Pulmonary artery endothelial cell (primary cell): ENCODE data around the gene KCNS1. TPM values are rescaled to one million over a fixed set of nuclear protein-coding genes. Genes with fewer than 3 reads are reported as not detected.
"Not testable (repeated sequence)": the region's sequence is repeated elsewhere in the genome, so short reads cannot be mapped to it uniquely, and the experiment has no call there.

Source experiments
- DNase-seq: peaks from one replicate; pipeline ENCODE4 v3.0.0-alpha.2; 2011; ENCODE audit warnings: low read depth, low spot score
- total RNA-seq: library from RNA; depleted of rRNA; stranded (reverse); fragments of >200 nt; gene quantifications from 2 replicates; pipeline ENCODE4 v1.2.3, GENCODE V29; 2014

Gene KCNS1, protein sequence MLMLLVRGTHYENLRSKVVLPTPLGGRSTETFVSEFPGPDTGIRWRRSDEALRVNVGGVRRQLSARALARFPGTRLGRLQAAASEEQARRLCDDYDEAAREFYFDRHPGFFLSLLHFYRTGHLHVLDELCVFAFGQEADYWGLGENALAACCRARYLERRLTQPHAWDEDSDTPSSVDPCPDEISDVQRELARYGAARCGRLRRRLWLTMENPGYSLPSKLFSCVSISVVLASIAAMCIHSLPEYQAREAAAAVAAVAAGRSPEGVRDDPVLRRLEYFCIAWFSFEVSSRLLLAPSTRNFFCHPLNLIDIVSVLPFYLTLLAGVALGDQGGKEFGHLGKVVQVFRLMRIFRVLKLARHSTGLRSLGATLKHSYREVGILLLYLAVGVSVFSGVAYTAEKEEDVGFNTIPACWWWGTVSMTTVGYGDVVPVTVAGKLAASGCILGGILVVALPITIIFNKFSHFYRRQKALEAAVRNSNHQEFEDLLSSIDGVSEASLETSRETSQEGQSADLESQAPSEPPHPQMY
- total RNA-seq, result 0.20 and 0.21 TPM in 2 replicates

DNA sequence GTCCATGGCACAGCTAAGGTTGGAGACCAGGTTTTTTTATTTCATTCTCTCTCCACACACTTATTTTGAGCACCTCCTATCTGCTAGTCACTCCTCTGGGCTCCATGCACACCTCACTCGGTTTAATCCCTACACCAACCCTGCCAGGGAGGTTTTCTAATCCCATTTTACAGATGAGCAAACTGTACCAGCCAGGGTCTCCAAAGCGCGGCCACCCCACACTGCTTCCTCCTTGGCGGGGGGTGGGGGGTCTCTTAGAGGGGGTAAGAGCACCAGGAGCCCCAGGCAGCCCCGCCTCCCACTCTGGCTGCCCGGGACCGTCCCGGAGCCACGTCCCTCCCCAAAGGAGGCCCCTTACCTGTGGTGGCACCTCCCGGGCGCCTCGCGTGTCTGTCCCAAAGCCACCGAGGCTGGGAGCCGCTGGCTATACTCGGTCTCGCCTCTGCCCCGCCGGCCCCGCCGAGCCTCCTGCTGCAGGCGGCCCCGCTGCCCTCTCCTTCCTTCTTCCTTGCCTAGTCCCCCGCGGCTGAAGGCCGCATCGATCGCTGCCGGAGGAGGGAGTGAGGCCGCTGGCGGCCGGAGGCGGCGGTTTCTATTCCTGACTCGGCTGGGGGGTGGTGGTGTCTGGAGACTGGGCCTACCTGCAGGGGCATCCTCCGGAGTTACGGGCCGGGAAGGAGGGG is at the start of gene KCNS1:
TSS of gene KCNS1 (minus strand) at position 565 of the 683 bp plus-strand sequence. CDS start 1,891 bp downstream, outside the sequence.
- DNase-seq, result no peak

DNA sequence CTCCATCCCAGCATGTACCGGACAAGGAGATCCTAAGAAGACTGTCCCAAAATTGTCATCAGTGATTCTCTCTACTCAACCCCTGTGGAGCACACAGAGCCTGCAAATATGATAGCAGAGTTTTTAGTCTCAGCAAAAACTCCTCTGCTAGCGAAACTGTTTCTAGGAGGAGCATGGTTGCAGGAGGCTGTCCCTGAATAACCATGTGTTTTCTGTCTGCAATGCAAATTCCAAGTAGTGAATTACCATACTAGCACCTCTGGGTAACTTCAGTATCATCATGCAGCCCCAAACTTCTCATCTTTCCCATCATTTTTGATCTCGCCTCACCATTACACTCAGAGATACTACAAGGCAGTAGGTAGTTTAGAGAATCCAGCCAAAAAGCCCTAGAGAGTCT is 48.1 kb upstream of the KCNS1 start:
- DNase-seq, result no peak

DNA sequence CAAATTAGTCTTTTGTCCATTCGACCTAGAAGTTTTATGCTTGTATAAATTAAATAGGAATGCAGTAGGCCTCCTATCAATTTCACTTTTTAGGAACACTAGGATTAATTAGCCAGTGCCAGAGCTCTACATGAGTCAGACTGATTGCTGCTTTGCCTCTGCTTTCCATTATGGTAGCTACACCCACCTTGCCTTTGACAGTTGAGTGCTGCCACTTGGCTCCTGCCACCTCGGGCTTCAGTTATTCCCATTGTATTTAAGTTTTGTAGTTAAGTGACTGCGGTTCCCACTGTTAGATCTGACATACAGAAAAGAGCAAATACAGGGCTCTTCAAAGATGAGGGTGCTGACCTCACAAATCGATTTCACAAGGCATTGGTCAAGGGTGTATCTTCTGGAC is 39.9 kb upstream of the KCNS1 start:
- no peak for DNase-seq

GRCh38 chr20:45139733-45140375 is 38.9 kb upstream of the KCNS1 start:
- not testable (repeated sequence) for DNase-seq

DNA sequence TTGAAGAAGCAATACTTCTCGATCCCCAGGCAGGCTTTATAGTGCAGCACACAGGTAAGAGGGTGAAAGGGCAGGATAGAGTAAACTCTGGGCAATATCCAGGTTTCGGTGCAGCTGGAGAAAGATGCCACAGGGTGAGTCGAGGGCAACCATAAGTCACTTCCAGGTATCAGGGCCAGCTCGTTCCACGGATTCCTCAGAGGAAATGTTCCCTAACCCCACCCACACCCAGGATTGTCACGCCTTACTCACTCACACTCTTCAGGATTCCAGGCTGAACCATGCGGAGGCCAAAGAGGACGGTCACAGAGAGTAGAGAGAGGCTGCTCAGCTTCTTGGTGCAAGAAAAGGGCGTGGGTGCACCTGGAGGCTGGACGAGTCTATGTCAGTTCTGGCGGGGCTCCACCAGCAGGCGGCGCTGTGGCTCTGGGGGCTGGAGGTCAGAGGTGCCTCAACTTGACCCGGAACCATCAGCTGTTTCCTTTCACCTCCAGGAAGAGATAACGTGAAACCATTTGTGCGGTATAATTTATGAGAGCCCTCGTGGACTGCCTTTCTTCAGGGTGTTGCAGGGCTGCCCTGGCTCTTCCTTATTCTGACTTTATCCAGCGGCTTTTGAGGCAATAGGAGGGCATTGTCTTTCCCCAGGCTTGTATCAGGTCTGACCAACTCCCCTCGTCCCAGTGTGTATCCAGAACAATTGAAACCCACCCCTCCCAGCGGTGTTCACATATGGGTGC is 37.8 kb upstream of the KCNS1 start:
- no peak for DNase-seq

DNA sequence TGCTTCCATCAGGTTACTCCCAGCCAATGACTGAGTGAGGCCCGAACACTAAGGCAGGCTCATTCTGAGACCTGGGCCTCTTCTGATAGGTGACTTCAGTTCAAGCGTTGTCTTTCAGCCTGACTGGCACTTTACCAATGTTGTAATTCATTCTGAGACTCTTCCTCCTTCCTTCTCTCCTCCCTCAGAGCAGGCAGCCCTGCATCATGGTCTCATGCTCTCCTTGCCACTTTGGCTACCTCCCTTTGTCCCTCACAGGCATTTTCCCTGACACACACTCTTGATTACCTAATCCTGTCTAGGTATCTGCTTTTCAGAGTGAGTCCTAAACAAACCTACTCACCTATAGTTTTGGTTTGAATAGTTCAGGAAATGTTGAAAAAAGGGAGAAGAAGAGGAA is 36.0 kb upstream of the KCNS1 start:
- no peak for DNase-seq

- no peak for DNase-seq
Measured at GRCh38 chr20:45128099-45128498, 27.2 kb upstream of the KCNS1 start.

GRCh38 chr20:45124365-45124764 is 23.4 kb upstream of the KCNS1 start, which contains the start of gene WFDC12:
WFDC12 (minus strand) TSS chr20:45124465; CDS start chr20:45124447, 18 bp downstream.
- no peak for DNase-seq

- no peak for DNase-seq
Measured at GRCh38 chr20:45121388-45121787, 20.5 kb upstream of the KCNS1 start.

- DNase-seq, result no peak
Measured at GRCh38 chr20:45119556-45120266, 18.8 kb upstream of the KCNS1 start.

GRCh38 chr20:45118028-45118427 is 17.1 kb upstream of the KCNS1 start:
- no peak for DNase-seq

DNA sequence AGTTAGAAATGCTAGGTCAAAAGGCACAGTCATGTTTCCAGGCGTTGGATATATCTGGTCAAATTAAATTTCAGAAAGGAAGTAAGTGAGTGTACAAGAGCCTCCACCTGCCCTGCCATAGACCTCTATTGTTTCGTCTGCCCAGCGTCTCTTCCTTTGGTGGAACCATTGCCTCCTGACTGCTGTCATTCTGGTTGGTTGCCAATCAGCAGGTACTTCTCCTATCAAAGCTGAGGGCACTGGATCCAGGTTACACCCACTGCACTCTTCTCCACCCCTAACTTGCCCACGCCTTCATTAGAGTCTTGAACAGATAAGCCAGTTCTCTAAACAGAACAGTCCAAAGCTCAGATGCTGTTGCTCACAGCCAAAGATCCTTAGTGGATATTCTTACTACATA is 16.7 kb upstream of the KCNS1 start:
- DNase-seq, result no peak

- no peak for DNase-seq
Measured at GRCh38 chr20:45115829-45116228, 14.9 kb upstream of the KCNS1 start.

DNA sequence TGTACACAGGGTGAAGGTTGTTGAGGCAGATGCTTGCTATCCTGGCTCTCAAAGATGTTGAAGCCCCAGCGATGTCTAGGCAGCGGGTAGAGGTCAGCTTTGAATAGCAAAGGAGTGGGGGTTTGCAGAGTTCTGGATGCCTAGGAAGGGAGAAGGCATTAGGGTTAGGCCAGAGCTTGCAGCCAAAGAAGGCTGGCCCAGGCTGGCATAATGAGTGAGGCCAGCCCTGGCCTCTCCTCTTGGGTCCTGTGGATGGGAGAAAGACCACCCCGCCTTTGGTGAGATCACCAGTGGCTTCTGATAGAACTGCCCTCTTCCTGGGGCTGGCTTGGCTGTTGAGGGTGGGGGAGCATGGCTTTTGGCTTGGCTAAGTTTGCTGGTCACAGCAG is 14.5 kb upstream of the KCNS1 start:
- DNase-seq, result no peak

GRCh38 chr20:45114465-45115385 is 13.8 kb upstream of the KCNS1 start, which contains the start of gene WFDC5:
WFDC5 (minus strand) TSS chr20:45115174; CDS start chr20:45115083, 91 bp downstream.
- no peak for DNase-seq

DNA sequence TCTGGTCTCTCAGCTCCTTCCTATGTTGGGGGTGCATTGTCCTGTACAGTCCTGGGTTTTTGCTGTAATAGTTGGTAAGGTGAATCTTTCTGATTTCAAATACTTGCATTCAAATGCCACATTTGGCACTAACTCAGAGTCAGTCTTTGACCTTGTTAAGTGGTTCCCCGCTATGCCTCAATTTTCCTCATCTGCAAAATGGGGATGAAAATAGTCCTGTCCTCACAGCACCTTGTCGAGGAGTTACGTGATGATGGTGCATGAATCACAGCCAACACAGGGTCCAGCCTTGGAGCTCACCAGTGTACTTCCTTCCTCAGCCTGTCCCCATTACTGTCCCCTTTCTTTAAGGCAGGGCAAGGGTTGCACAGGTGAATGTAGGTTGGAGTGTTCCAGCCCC is 12.9 kb upstream of the KCNS1 start:
- no peak for DNase-seq

- DNase-seq, result no peak
Measured at GRCh38 chr20:45112754-45113153, 11.8 kb upstream of the KCNS1 start.

DNA sequence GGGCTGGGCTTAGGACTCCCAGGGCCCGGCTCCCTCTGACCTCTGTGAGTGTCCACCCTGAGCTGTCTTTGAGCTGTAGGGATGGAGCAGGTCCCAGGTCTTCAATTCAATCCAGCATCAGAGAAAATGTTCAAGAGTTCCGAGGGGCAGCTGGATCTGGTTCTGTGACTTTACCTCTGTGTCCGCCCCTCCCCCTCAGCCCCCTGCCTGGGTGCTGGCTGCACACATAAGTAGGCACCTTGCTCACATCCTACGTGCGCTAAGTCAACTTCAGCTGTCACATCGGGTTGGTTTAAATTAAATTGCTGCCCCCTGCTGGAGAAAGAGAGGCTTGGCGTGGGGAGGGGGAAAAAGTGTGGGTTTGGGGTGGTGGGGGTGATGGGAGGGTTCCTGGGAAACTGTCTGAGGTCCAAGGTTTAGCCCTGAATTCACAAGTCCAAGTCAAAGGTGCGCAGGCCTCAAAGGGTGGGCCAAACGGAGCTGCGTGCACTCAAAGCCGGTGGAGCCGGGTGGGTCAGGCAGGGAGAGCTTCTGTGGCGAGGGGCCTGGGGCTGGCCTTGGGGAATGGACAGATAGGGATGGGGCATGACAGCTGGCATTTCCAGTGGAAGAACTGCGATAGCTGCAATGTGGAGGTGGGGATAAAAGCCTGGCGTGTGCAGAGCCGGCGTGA is 11.0 kb upstream of the KCNS1 start:
- DNase-seq, result no peak

- no peak for DNase-seq
Measured at GRCh38 chr20:45111285-45111684, 10.4 kb upstream of the KCNS1 start.
